Measurements from ENCODE around the gene RLN1.
"Not testable (repeated sequence)": the region's sequence is repeated elsewhere in the genome, so short reads cannot be mapped to it uniquely, and the experiment has no call there.

RLN1 gene

GRCh38 chr9:5315187-5315923 lies 24.3 kb downstream of the RLN1 start:
- H3K4me3 ChIP-seq (ENCODE audit: low read length), result no peak overlapping the region
- H3K27ac ChIP-seq (ENCODE audit: low read length), result no peak overlapping the region
- H3K9ac ChIP-seq (ENCODE audit: low read depth, low read length), result no peak overlapping the region
- H3K4me1 ChIP-seq (ENCODE audit: insufficient read depth, low read length), result no peaks in the 10 kb centered on the region
- H3K27me3 ChIP-seq (ENCODE audit: insufficient read depth, low read length), result no peaks in the 10 kb centered on the region
- no peaks in the 10 kb centered on the region; the same call in 1 of the 2 replicates for H3K9me3 ChIP-seq (ENCODE audit: insufficient read depth, low read depth, low read length)
- no peaks in the 10 kb centered on the region for H3K36me3 ChIP-seq (ENCODE audit: insufficient read depth, low read depth, low read length)

- no peak overlapping the region for H3K4me3 ChIP-seq (ENCODE audit: low read length)
- no peaks in the 10 kb centered on the region for H3K4me1 ChIP-seq (ENCODE audit: insufficient read depth, low read length)
- no peak overlapping the region for H3K9ac ChIP-seq (ENCODE audit: low read depth, low read length)
- no peak overlapping the region for H3K27ac ChIP-seq (ENCODE audit: low read length)
- H3K27me3 ChIP-seq (ENCODE audit: insufficient read depth, low read length), result no peaks in the 10 kb centered on the region
- H3K9me3 ChIP-seq (ENCODE audit: insufficient read depth, low read depth, low read length), result no peaks in the 10 kb centered on the region
- H3K36me3 ChIP-seq (ENCODE audit: insufficient read depth, low read depth, low read length), result no peaks in the 10 kb centered on the region
Measured at GRCh38 chr9:5310851-5311250, 28.8 kb downstream of the RLN1 start.

- no peak overlapping the region for H3K27ac ChIP-seq (ENCODE audit: low read length)
- no peak overlapping the region for H3K4me3 ChIP-seq (ENCODE audit: low read length)
- H3K4me1 ChIP-seq (ENCODE audit: insufficient read depth, low read length), result no peaks in the 10 kb centered on the region
- H3K9me3 ChIP-seq (ENCODE audit: insufficient read depth, low read depth, low read length), result no peaks in the 10 kb centered on the region
- no peaks in the 10 kb centered on the region for H3K36me3 ChIP-seq (ENCODE audit: insufficient read depth, low read depth, low read length)
- H3K9ac ChIP-seq (ENCODE audit: low read depth, low read length), result no peak overlapping the region
- no peaks in the 10 kb centered on the region for H3K27me3 ChIP-seq (ENCODE audit: insufficient read depth, low read length)
Measured at GRCh38 chr9:5305741-5306140, 33.9 kb downstream of the RLN1 start.

GRCh38 chr9:5303840-5304795 lies 35.6 kb downstream of the RLN1 start, which contains the start of gene RLN2:
Gene RLN2 (minus strand): TSS chr9:5304716. CDS start chr9:5304580, 136 bp downstream.
- not testable (repeated sequence) for H3K9me3 ChIP-seq (ENCODE audit: insufficient read depth, low read depth, low read length); H3K27me3 ChIP-seq (ENCODE audit: insufficient read depth, low read length); H3K4me1 ChIP-seq (ENCODE audit: insufficient read depth, low read length); H3K27ac ChIP-seq (ENCODE audit: low read length); H3K4me3 ChIP-seq (ENCODE audit: low read length); H3K36me3 ChIP-seq (ENCODE audit: insufficient read depth, low read depth, low read length); H3K9ac ChIP-seq (ENCODE audit: low read depth, low read length)

- Histone ChIP-seq H3K9ac (ENCODE audit: low read depth, low read length) (no peak overlapping the region), H3K36me3 (ENCODE audit: insufficient read depth, low read depth, low read length) (no peaks in the 10 kb centered on the region), H3K27ac (ENCODE audit: low read length) (no peak overlapping the region), H3K4me1 (ENCODE audit: insufficient read depth, low read length) (no peaks in the 10 kb centered on the region), H3K4me3 (ENCODE audit: low read length) (no peak overlapping the region), H3K27me3 (ENCODE audit: insufficient read depth, low read length) (no peaks in the 10 kb centered on the region), H3K9me3 (ENCODE audit: insufficient read depth, low read depth, low read length) (no peaks in the 10 kb centered on the region)
Measured at GRCh38 chr9:5301544-5301943, 38.1 kb downstream of the RLN1 start.

- H3K4me1 ChIP-seq (ENCODE audit: insufficient read depth, low read length), result no peaks in the 10 kb centered on the region
- no peaks in the 10 kb centered on the region for H3K36me3 ChIP-seq (ENCODE audit: insufficient read depth, low read depth, low read length)
- no peaks in the 10 kb centered on the region for H3K9me3 ChIP-seq (ENCODE audit: insufficient read depth, low read depth, low read length)
- H3K27me3 ChIP-seq (ENCODE audit: insufficient read depth, low read length), result no peaks in the 10 kb centered on the region
- H3K9ac ChIP-seq (ENCODE audit: low read depth, low read length), result no peak overlapping the region
- H3K27ac ChIP-seq (ENCODE audit: low read length), result no peak overlapping the region
- H3K4me3 ChIP-seq (ENCODE audit: low read length), result no peak overlapping the region
Measured at GRCh38 chr9:5292141-5292540, 47.5 kb downstream of the RLN1 start.

- H3K27ac ChIP-seq (ENCODE audit: low read length), result no peak overlapping the region
- H3K9me3 ChIP-seq (ENCODE audit: insufficient read depth, low read depth, low read length), result no peaks in the 10 kb centered on the region
- no peaks in the 10 kb centered on the region for H3K27me3 ChIP-seq (ENCODE audit: insufficient read depth, low read length)
- H3K4me3 ChIP-seq (ENCODE audit: low read length), result no peak overlapping the region
- H3K36me3 ChIP-seq (ENCODE audit: insufficient read depth, low read depth, low read length), result no peaks in the 10 kb centered on the region
- no peak overlapping the region for H3K9ac ChIP-seq (ENCODE audit: low read depth, low read length)
- H3K4me1 ChIP-seq (ENCODE audit: insufficient read depth, low read length), result no peaks in the 10 kb centered on the region
Measured at GRCh38 chr9:5288591-5288990, 51.1 kb downstream of the RLN1 start.

GRCh38 chr9:5286262-5286661 lies 53.4 kb downstream of the RLN1 start:
- no peaks in the 10 kb centered on the region for H3K9me3 ChIP-seq (ENCODE audit: insufficient read depth, low read depth, low read length)
- H3K9ac ChIP-seq (ENCODE audit: low read depth, low read length), result no peak overlapping the region
- H3K27me3 ChIP-seq (ENCODE audit: insufficient read depth, low read length), result no peaks in the 10 kb centered on the region
- H3K27ac ChIP-seq (ENCODE audit: low read length), result no peak overlapping the region
- H3K36me3 ChIP-seq (ENCODE audit: insufficient read depth, low read depth, low read length), result no peaks in the 10 kb centered on the region
- no peaks in the 10 kb centered on the region for H3K4me1 ChIP-seq (ENCODE audit: insufficient read depth, low read length)
- H3K4me3 ChIP-seq (ENCODE audit: low read length), result no peak overlapping the region

Data from iPS-20b (cell line).